Liver (tissue), 9 donors: ENCODE results near the gene CSF1. TPM values are rescaled to one million over a fixed set of nuclear protein-coding genes. Genes with fewer than 3 reads are reported as not detected.

Experiments
- DNase-seq: peaks from one replicate; pipeline ENCODE4 v3.0.0-alpha.2; 2017; ENCODE audit warnings: low spot score
- H3K27ac ChIP-seq, 2 donors: one replicate each; pipeline ENCODE4 v1.7.0; 2013; ENCODE audit warnings: inconsistent platforms in 2 of 2, low read length in 2 of 2, control low read depth in 1 of 2, low read depth in 1 of 2, mild to moderate bottlenecking in 1 of 2
- H3K27me3 ChIP-seq, 4 donors: one replicate each; pipeline versions ENCODE4 v1.6.1 to v1.7.0; 2013; ENCODE audit warnings: low read length in 3 of 4, inconsistent platforms in 1 of 4, mild to moderate bottlenecking in 1 of 4, moderate library complexity in 1 of 4; ENCODE audit not compliant: control insufficient read depth in 4 of 4, insufficient read depth in 4 of 4
- H3K36me3 ChIP-seq, 4 donors: one replicate each; pipeline versions ENCODE4 v1.6.1 to v1.7.0; 2013; ENCODE audit warnings: low read length in 3 of 4, mild to moderate bottlenecking in 3 of 4, low read depth in 1 of 4, moderate library complexity in 1 of 4; ENCODE audit not compliant: control insufficient read depth in 4 of 4, insufficient read depth in 3 of 4
- H3K4me1 ChIP-seq, 4 donors: one replicate each; pipeline versions ENCODE4 v1.6.1 to v1.7.0; 2013; ENCODE audit warnings: low read length in 3 of 4, mild to moderate bottlenecking in 3 of 4, moderate library complexity in 1 of 4; ENCODE audit not compliant: control insufficient read depth in 4 of 4, insufficient read depth in 4 of 4
- H3K4me3 ChIP-seq, 3 donors: one replicate each; pipeline versions ENCODE4 v1.6.1 to v1.7.0; 2013; ENCODE audit warnings: low read length in 3 of 3, control low read depth in 1 of 3, low read depth in 1 of 3, mild to moderate bottlenecking in 1 of 3
- H3K9ac ChIP-seq, 2 donors: one replicate each; pipeline ENCODE4 v1.7.0; 2013; ENCODE audit warnings: low read length in 2 of 2, mild to moderate bottlenecking in 2 of 2, moderate library complexity in 2 of 2, control low read depth in 1 of 2, low read depth in 1 of 2
- H3K9me3 ChIP-seq, 4 donors: one replicate each; pipeline versions ENCODE4 v1.6.1 to v1.7.0; 2013; ENCODE audit warnings: low read length in 3 of 4; ENCODE audit not compliant: control insufficient read depth in 4 of 4
- ATF3 ChIP-seq: IDR thresholded peaks from 2 replicates; pipeline ENCODE4 v1.6.1; 2016; ENCODE audit warnings: antibody characterized with exemption
- CTCF ChIP-seq: fragments of 150-350 bp; IDR thresholded peaks from 2 replicates; pipeline ENCODE4 v1.5.1; 2017; ENCODE audit warnings: improper control_type of control experiment, low read depth, low read length; ENCODE audit not compliant: missing input control
- FOXA1 ChIP-seq: IDR thresholded peaks from 2 replicates; pipeline ENCODE4 v1.6.1; 2016; ENCODE audit warnings: antibody characterized with exemption
- FOXA2 ChIP-seq: IDR thresholded peaks from 2 replicates; pipeline ENCODE4 v1.6.1; 2016; ENCODE audit warnings: antibody characterized with exemption
- GABPA ChIP-seq, 2 donors: IDR thresholded peaks in 1 of 2; conservative IDR thresholded peaks in 1 of 2; 2 replicates each; pipeline ENCODE4 v1.6.1; 2016; ENCODE audit warnings: antibody characterized with exemption in 2 of 2, mild to moderate bottlenecking in 1 of 2, moderate library complexity in 1 of 2
- HNF4A ChIP-seq, 2 donors: conservative IDR thresholded peaks; 2 replicates each; pipeline ENCODE4 v1.6.1; 2016; ENCODE audit warnings: antibody characterized with exemption in 2 of 2, mild to moderate bottlenecking in 2 of 2
- HNF4G ChIP-seq: IDR thresholded peaks from 2 replicates; pipeline ENCODE4 v1.6.1; 2016; ENCODE audit warnings: antibody characterized with exemption
- JUND ChIP-seq, 2 donors: IDR thresholded peaks; 2 replicates each; pipeline ENCODE4 v1.6.1; 2016; ENCODE audit warnings: antibody characterized with exemption in 2 of 2
- MAX ChIP-seq: IDR thresholded peaks from 2 replicates; pipeline ENCODE4 v1.6.1; 2016; ENCODE audit warnings: antibody characterized with exemption
- NR2F2 ChIP-seq: IDR thresholded peaks from 2 replicates; pipeline ENCODE4 v1.6.1; 2016; ENCODE audit warnings: antibody characterized with exemption
- RAD21 ChIP-seq, 2 donors: IDR thresholded peaks; 2 replicates each; pipeline ENCODE4 v1.6.1; 2016; ENCODE audit warnings: antibody characterized with exemption in 2 of 2, mild to moderate bottlenecking in 2 of 2
- REST ChIP-seq: IDR thresholded peaks from 2 replicates; pipeline ENCODE4 v1.6.1; 2016; ENCODE audit warnings: antibody characterized with exemption, mild to moderate bottlenecking
- SP1 ChIP-seq: IDR thresholded peaks from 2 replicates; pipeline ENCODE4 v1.6.1; 2018; ENCODE audit warnings: antibody characterized with exemption, mild to moderate bottlenecking
- TAF1 ChIP-seq: conservative IDR thresholded peaks from 2 replicates; pipeline ENCODE4 v1.6.1; 2016; ENCODE audit warnings: antibody characterized with exemption, mild to moderate bottlenecking
- YY1 ChIP-seq: IDR thresholded peaks from 2 replicates; pipeline ENCODE4 v1.6.1; 2016; ENCODE audit warnings: antibody characterized with exemption, mild to moderate bottlenecking
- ZBTB33 ChIP-seq: IDR thresholded peaks from 2 replicates; pipeline ENCODE4 v1.6.1; 2016; ENCODE audit warnings: antibody characterized with exemption
- WGBS: extraction: QIAGEN DNeasy Blood & Tissue Kit; methylation state at CpG from one replicate; pipeline ENCODE4 v1.1.7; 2013; 5-methylcytosine and 5-hydroxymethylcytosine counted together
- polyA plus RNA-seq, 2 donors: library from polyadenylated mRNA; stranded (reverse) in 1 of 2; unstranded in 1 of 2; fragments of 200-250 nt in 1 of 2; fragments of >200 nt in 1 of 2; fragmentation: Nextera tagmentation in 1 of 2; extraction: Ambion mirVana in 1 of 2; gene quantifications; one replicate each; pipeline versions ENCODE4 v1.2.1 to v1.2.3, GENCODE V29; 2013 to 2015
- total RNA-seq, 2 donors: library from RNA; depleted of rRNA; stranded (reverse); fragments of >200 nt; gene quantifications; one replicate each; pipeline ENCODE4 v1.2.3, GENCODE V29; 2014
- donor health status: healthy.
- donor health status: healthy.
- donor health status: healthy.
- donor health status: healthy.
- donor health status: healthy.

Gene CSF1
- total and polyA plus RNA-seq, 4 donors, result 6.3 to 15.2 (median 11.3) TPM

- Histone ChIP-seq H3K27ac (no peak overlapping the region), H3K36me3 (no peaks in the 10 kb centered on the region), H3K27me3 (no peaks in the 10 kb centered on the region), H3K4me3 (no peak overlapping the region), H3K9me3 (no peaks in the 10 kb centered on the region), H3K9ac (no peak overlapping the region), H3K4me1 (peaks cover 0 to 14% (median 8%) of the 10 kb centered on the region in 4 donors)
- no peak for DNase-seq
- TF ChIP-seq ZBTB33 (no peak), ATF3 (no peak), HNF4G (no peak), SP1 (no peak), JUND (IDR thresholded peaks at IDR 0.05) (no peak), CTCF (no peak), FOXA2 (no peak), RAD21 (IDR thresholded peaks at IDR 0.05) (no peak), YY1 (no peak), TAF1 (no peak), REST (no peak), NR2F2 (no peak), HNF4A (conservative IDR thresholded peaks at IDR 0.05) (no peak), MAX (no peak), GABPA (IDR thresholded peaks at IDR 0.05 in 1 of 2, conservative IDR thresholded peaks at IDR 0.05 in 1 of 2) (no peak), FOXA1 (no peak)
- 82% methylated on average over 8 of the region's 8 CpGs for WGBS
Observed at GRCh38 chr1:109896681-109897080, 14.0 kb upstream of the CSF1 start.
